ENCODE measurements around the gene FKBP15.

FKBP15 gene

DNA sequence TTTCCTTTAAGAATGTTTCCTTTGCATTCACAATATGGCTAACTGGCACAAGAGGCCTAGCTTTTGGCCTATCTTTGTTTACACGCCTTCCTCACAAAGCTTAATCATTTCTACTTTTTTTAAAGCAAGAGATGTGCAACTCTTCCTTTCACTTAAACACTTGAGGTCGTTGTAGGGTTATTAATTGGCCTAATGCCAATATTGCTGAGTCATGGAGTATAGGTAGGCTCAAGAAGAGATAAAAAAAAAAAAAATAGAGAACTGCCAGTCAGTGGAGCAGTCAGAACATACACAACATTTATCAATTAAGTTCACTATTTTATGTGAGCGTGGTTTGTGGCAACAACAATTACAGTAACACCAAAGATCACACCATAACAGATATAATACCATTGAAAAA is 5.9 kb downstream of the FKBP15 start:
- Mint-ChIP-seq H3K27me3 (no peaks in the 10 kb centered on the region), H3K9me3 (no peaks in the 10 kb centered on the region), H3K4me3 (no peak overlapping the region), H3K27ac (peak overlapping the region; percentile 28 to 74), H3K4me1 (peaks cover 21% of the 10 kb centered on the region)
- ATAC-seq (no peak), DNase-seq (no peak)

DNA sequence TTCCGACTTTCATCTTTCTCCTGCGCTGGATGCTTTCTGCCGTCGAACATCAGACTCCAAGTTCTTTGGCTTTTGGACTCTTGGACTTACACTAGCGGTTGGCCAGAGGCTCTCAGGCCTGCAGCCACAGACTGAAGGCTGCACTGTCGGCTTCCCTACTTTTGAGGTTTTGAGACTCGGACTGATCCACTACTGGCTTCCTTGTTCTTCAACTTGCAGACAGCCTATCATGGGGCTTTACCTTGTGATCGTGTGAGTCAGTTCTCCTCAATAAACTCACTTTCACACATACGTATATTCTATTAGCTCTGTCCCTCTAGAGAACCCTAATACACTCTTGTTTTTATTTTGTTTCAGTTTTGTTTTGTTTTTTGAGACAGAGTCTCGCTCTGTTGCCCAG is 10.3 kb downstream of the FKBP15 start:
- no peak overlapping the region for H3K27ac Mint-ChIP-seq
- H3K4me1 Mint-ChIP-seq: peaks cover 7% of the 10 kb centered on the region
- no peak for ATAC-seq
- no peak for DNase-seq
- no peaks in the 10 kb centered on the region for H3K27me3 Mint-ChIP-seq
- no peaks in the 10 kb centered on the region for H3K9me3 Mint-ChIP-seq
- H3K4me3 Mint-ChIP-seq: no peak overlapping the region

DNA sequence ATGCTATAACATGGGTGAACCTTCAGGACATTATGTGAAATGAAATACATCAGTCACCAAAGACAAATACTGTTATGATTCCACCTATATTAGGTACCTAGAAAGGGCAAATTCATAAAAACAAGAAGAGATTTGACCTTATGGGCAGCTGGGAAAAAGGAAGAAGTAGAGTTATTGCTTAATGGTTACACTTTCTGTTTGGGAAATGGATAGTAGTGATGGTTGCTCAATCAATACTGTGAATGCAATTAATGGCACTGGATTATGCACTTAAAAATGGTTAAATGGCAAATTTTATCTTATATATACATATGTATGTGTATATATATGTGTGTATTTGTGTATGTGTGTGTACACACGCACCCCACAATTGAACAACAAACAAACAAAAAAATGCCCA is 15.2 kb downstream of the FKBP15 start:
- Mint-ChIP-seq H3K27me3 (no peaks in the 10 kb centered on the region), H3K9me3 (no peaks in the 10 kb centered on the region), H3K4me1 (no peaks in the 10 kb centered on the region), H3K27ac (no peak overlapping the region), H3K4me3 (no peak overlapping the region)
- ATAC-seq (no peak), DNase-seq (no peak)

DNA sequence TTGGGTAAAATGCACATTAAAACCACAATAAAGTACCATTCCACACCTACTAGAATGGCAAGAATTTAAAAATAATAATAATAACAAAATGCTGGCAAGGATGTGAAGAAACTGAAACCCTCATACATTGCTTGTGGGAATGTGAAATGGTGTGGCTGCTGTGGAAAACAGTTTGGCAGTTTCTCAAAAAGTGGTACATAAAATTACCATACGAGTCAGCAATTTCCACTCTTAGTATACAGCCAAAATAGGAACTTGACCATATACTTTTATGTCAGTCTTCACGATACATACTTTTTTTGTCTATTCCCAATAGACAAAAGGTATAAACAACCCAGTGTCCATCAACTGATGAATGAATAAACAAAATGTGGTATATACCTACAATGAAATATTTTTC is 15.6 kb downstream of the FKBP15 start:
- no peak overlapping the region for H3K4me3 Mint-ChIP-seq
- DNase-seq: no peak
- H3K27me3 Mint-ChIP-seq: no peaks in the 10 kb centered on the region
- H3K9me3 Mint-ChIP-seq: no peaks in the 10 kb centered on the region
- H3K4me1 Mint-ChIP-seq: no peaks in the 10 kb centered on the region
- H3K27ac Mint-ChIP-seq: no peak overlapping the region
- no peak for ATAC-seq

DNA sequence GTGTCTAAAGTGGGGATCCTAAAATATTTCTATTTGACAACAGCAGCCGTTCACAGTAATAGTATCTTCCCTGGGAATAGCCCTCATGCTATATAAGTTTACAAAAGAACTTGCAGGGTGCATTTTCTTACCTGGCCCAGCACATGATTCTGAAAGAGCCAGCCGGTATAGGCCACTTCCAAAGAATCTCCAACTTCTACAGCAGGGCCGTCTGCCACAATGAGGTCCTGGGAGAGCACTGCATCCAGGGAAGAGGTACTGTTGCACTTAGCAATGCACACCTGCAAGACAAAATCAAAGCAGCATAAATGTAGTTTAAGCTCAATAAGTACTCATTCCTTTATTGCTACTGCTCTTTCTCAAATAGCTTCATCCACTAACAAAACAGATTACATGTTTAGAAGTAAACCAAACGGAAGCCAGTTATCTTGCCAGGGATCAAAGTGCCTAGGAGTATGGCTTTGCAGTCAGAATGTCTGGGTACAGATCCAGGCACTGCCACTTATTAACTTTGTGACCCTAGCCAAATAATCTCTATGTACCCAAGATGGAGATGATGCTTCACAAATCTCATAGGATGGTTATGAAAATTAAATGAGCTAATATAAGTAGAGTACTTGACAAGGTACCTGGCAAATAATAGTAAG is 21.3 kb downstream of the FKBP15 start:
- ATAC-seq (no peak), DNase-seq (no peak)
- Mint-ChIP-seq H3K27me3 (no peaks in the 10 kb centered on the region), H3K4me1 (no peaks in the 10 kb centered on the region), H3K27ac (peak overlapping the region in 1 of 2 donors; percentile 54), H3K4me3 (no peak overlapping the region), H3K9me3 (no peaks in the 10 kb centered on the region)

DNA sequence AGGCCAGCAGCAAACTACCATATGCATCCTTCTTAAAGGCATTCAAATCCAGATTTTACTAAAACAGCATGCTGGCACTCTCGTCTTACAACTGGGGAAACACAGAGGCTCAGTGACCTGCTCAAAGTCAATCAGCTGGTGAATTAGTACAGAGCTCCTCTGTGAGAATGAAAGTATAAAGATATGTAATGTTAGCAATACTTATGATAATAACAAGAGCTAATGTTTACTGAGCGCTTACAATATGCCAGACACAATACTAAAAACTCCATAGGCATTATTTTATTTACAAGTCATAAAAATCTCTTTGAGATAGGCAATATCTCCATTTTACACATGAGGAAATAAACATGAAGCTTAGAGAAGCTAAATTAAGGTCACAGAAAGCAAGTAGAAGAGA is 28.6 kb downstream of the FKBP15 start:
- H3K9me3 Mint-ChIP-seq: no peaks in the 10 kb centered on the region
- no peaks in the 10 kb centered on the region for H3K27me3 Mint-ChIP-seq
- no peak overlapping the region for H3K27ac Mint-ChIP-seq
- no peak overlapping the region for H3K4me3 Mint-ChIP-seq
- DNase-seq (no peak), ATAC-seq (no peak)
- H3K4me1 Mint-ChIP-seq: no peaks in the 10 kb centered on the region

DNA sequence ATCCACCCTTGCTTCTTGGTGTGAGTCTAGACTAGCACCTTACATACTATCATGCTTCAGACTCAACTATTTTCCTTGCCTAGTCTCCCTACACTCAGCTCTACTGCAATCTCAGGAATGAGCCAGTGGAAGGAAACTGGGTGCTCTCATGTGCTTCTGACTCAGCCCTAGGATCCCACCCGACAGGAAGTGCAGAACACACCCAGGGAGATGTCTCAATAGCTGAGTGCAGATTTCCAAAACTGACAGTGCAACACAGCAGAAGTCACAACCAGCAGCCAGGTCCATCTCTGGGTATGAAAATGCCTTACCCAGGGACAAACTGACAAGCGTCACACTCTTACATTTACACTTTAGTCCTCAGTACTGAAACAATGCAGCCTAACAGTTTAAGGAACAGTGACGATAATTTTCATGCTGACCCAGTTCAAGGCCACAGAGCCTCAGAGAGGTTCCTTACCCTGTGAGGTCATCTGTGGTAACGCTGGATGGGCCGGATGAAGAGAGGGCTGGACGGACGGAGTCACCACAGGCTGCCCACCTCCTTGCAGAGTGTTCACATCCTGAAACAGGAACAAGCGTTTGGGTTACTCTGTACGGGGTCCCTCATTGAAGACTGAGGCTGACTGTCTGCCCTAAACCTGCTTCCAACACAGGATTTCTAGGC is 33.0 kb downstream of the FKBP15 start:
- no peak for ATAC-seq
- no peak for DNase-seq
- H3K27ac Mint-ChIP-seq: peak overlapping the region in 1 of 2 donors; percentile 72
- H3K4me1 Mint-ChIP-seq: no peaks in the 10 kb centered on the region
- H3K27me3 Mint-ChIP-seq: no peaks in the 10 kb centered on the region
- no peaks in the 10 kb centered on the region for H3K9me3 Mint-ChIP-seq
- H3K4me3 Mint-ChIP-seq: no peak overlapping the region

DNA sequence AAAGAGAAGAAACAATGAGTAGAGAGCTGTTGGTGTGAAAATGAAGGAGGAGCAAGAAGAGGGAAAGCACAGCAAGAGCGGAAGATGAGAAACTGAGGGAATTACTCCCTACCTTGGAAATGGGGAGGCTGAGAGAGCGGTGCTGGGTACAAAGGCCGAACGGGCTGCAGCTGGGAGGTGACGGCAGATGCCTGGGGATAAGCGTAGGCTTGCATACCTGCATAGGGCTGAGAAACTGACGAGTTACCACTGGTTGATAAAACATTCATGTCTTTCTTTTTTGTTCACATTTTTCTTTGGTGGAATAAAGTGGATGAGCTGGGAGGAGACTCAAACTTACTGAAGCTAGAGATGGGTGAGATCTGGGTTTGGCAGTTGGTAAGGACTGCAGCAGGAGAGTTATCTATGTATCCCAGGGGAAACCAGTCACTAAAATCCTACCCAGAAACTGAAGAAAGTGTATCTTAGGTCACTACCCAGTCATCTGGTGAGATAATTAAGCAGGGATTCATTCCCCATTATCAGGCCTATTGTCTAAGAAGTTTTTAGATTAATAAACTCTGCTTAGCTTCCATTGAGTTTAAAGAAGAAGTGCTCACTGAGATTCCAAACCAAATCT is 34.8 kb downstream of the FKBP15 start:
- Mint-ChIP-seq H3K9me3 (no peaks in the 10 kb centered on the region), H3K27ac (no peak overlapping the region), H3K4me1 (no peaks in the 10 kb centered on the region), H3K4me3 (no peak overlapping the region), H3K27me3 (no peaks in the 10 kb centered on the region)
- DNase-seq: no peak
- ATAC-seq: no peak

DNA sequence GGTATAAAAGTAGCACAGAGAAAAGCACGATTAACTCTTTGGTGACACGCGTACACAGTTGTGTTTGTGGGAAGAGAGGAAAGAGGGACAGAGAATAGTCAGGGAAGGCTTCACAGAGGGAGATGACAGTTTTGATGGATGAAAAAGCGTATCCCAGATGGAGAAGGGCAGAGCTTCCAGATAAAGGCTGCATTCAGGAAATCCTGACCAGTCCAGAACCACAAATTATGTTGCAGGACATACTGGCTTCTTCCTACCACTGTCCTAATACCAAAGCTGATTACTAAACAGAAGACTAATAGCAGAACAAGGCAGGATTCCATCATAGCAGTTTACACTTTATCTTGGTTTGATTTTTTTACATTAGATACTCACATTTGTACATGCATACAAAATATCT is 35.8 kb downstream of the FKBP15 start:
- Mint-ChIP-seq H3K27me3 (no peaks in the 10 kb centered on the region), H3K4me1 (no peaks in the 10 kb centered on the region), H3K9me3 (no peaks in the 10 kb centered on the region), H3K4me3 (no peak overlapping the region), H3K27ac (peak overlapping the region in 1 of 2 donors; percentile 69)
- no peak for ATAC-seq
- DNase-seq: no peak

DNA sequence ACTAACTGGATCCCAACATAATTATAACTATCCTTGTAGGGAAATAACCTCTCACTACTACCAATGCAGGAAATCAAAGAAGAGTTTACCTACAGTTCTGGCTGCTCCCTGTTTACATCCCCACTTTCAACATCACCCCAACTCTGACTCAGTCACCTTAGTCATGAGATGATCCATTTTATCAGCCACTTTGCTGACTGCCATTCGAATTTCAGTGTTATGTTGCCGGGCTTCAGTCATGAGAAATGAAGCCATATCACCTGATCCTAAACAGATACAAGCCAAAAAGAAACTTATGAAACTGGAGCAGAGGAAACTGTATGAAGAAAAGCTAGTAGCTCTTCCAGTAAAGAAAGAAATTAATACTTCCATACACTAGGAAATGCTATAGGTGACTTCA is 36.5 kb downstream of the FKBP15 start:
- ATAC-seq (no peak), DNase-seq (no peak)
- Mint-ChIP-seq H3K27me3 (no peaks in the 10 kb centered on the region), H3K4me1 (no peaks in the 10 kb centered on the region), H3K27ac (peak overlapping the region in 1 of 2 donors; percentile 15), H3K4me3 (no peak overlapping the region), H3K9me3 (no peaks in the 10 kb centered on the region)

DNA sequence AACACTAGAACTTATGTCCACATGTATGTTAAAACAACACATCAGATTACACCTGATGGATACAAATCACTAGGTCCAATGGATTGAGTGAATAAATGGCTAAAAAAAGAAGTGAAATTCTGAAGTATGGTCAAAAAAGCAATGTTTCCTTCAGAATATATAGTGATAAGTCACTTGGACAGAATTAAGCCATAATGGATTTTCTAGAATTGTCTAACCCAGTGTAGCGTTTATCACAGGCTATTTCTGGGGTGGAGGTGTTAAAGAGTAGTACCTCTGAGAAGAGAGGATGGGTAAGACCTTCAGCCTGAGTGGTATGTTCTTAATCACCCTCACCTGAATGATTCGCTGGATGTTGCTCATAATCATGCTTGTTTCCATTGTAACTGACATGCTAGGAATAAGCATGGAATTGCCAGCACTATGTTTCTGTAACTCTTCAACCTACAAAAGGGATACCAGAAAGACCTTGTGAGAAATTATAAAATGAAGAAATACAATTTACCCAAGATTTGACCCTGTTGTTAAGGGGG is 37.1 kb downstream of the FKBP15 start:
- H3K4me3 Mint-ChIP-seq: no peak overlapping the region
- no peak overlapping the region for H3K27ac Mint-ChIP-seq
- H3K4me1 Mint-ChIP-seq: no peaks in the 10 kb centered on the region
- no peak for DNase-seq
- no peaks in the 10 kb centered on the region for H3K27me3 Mint-ChIP-seq
- no peak for ATAC-seq
- H3K9me3 Mint-ChIP-seq: no peaks in the 10 kb centered on the region

DNA sequence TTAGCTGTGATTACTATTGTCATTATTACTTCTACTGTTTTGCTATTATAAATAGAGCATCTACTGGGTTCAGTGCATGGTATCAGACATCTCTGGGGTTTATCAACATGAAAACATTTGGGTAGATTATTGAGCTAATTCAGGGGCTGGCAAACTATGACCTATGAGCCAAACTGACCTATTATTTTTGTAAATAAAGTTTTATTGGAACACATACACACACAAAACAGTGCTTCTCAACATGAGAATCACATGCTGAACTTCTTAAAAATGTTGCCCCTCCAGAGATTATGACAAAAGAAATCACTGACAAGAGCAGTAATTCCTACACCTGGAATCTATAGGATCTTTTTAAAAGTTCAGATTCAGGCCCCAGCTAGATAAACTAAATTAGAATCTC is 39.9 kb downstream of the FKBP15 start:
- DNase-seq (no peak), ATAC-seq (no peak)
- H3K27ac Mint-ChIP-seq: no peak overlapping the region
- no peak overlapping the region for H3K4me3 Mint-ChIP-seq
- H3K4me1 Mint-ChIP-seq: no peaks in the 10 kb centered on the region
- no peaks in the 10 kb centered on the region for H3K9me3 Mint-ChIP-seq
- no peaks in the 10 kb centered on the region for H3K27me3 Mint-ChIP-seq

DNA sequence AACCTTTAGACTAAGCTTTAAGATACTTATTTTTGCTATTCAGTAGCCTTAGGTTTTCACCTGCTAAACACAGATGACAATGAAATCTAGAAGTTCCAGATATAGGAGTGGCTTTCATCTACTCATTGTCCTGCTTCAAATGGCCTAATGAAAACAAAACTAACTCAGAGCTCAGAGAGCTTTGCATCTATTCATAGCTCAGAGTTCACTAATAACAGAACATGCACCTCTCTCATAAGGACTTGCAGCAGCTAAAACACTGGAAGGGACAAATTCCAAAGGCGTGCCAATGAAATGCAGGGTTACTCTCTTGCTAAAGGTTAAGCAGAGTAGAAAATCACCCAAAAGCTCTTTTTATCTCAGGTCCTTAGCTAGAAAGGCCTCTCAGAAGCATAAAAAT is 41.2 kb downstream of the FKBP15 start:
- ATAC-seq: no peak
- Mint-ChIP-seq H3K27ac (no peak overlapping the region), H3K4me3 (no peak overlapping the region), H3K4me1 (no peaks in the 10 kb centered on the region), H3K9me3 (no peaks in the 10 kb centered on the region), H3K27me3 (no peaks in the 10 kb centered on the region)
- no peak for DNase-seq

DNA sequence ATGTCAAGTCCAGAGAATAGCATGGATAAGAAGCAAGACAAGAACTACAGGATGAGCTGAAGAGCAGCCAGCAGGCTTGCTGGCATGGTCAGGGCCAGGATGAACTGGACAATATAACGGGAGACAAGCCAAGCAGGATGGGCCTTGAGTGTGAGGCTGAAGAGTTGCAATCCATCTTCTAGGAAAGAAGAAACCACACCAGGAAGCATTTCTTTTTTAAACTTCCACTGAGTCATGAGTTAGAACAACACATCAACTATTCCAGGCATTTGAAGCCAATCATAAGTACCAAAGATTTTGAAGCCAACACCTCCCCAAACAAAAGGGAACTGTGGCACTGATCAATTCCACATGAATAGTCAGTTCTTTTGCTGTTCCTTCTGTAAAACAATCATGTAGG is 43.0 kb downstream of the FKBP15 start:
- Mint-ChIP-seq H3K27ac (peak overlapping the region in 1 of 2 donors; percentile 73), H3K4me3 (no peak overlapping the region), H3K27me3 (no peaks in the 10 kb centered on the region), H3K9me3 (peaks cover 0 to 2% of the 10 kb centered on the region in 2 donors), H3K4me1 (no peaks in the 10 kb centered on the region)
- no peak for ATAC-seq
- DNase-seq: no peak

DNA sequence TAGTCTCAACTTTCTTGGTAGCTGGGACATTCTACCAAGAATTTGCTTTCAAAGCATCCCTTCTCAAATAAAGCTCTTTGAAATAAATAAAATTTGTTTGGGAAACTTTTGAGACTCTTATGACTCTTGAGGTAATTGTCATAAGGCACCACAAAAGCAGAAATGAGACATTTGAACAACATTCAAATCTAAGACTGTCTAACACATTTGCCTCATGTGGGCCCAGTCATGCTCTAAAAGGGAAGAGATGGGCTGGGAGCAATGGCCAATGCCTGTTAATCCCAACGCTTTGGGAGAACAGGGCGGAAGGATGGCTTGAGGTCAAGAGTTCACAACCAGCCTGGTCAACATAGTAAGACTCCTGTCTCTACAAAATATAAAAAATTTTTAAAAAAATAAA is 43.8 kb downstream of the FKBP15 start:
- ATAC-seq (no peak), DNase-seq (no peak)
- H3K9me3 Mint-ChIP-seq: peaks cover 0 to 10% of the 10 kb centered on the region in 2 donors
- no peak overlapping the region for H3K4me3 Mint-ChIP-seq
- no peak overlapping the region for H3K27ac Mint-ChIP-seq
- no peaks in the 10 kb centered on the region for H3K4me1 Mint-ChIP-seq
- no peaks in the 10 kb centered on the region for H3K27me3 Mint-ChIP-seq

DNA sequence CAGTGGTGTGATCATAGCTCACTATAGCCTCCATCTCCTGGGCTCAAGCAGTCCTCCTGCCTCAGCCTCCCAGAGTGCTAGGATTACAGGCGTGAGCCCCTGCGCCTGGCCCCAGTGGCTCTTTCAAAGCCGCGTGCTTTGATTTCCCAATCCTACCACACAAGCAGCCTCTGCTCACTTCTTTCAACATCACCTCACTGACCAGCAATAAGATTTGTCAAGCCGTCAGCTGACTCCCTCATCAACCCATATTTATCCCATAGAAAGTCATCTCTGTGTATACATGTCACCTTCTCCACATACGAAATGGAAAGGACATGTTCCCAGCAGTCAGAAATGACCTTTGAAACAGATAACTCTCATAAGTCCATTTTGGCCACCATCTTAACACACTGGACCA is 44.3 kb downstream of the FKBP15 start:
- no peaks in the 10 kb centered on the region for H3K27me3 Mint-ChIP-seq
- no peak overlapping the region for H3K27ac Mint-ChIP-seq
- DNase-seq: no peak
- H3K4me1 Mint-ChIP-seq: no peaks in the 10 kb centered on the region
- no peak overlapping the region for H3K4me3 Mint-ChIP-seq
- ATAC-seq: no peak
- peaks cover 0 to 10% of the 10 kb centered on the region in 2 donors for H3K9me3 Mint-ChIP-seq
